Coronary artery (tissue), 2 donors: ENCODE measurements around the gene WDR72.

Experiments
- DNase-seq: peaks from one replicate; pipeline ENCODE4 v3.0.0-alpha.2; 2017; ENCODE audit warnings: low spot score
- H3K27ac ChIP-seq, 2 donors: fragments of 200-600 bp; sonication (generic); one replicate each; pipeline ENCODE4 v1.5.1; 2016 to 2019
- H3K4me3 ChIP-seq: fragments of 200-600 bp; sonication (generic); 2 replicates; pipeline ENCODE4 v1.5.1; 2016; ENCODE audit warnings: mild to moderate bottlenecking, moderate library complexity
- CTCF ChIP-seq: fragments of 200-600 bp; sonication (generic); IDR thresholded peaks from one replicate; pipeline ENCODE4 v1.5.1; 2019; ENCODE audit warnings: antibody characterized with exemption

WDR72 gene

GRCh38 chr15:53591041-53591440 is 168.4 kb downstream of the WDR72 start:
- Histone ChIP-seq H3K27ac (no peak overlapping the region), H3K4me3 (no peak overlapping the region)
- no peak for TF ChIP-seq CTCF
- no peak for DNase-seq

- no peak for TF ChIP-seq CTCF
- H3K27ac ChIP-seq = no peak overlapping the region
- no peak overlapping the region for H3K4me3 ChIP-seq
- no peak for DNase-seq
These were observed 169.1 kb downstream of the WDR72 start for GRCh38 chr15:53590380-53590779.

GRCh38 chr15:53589520-53590057 is 169.9 kb downstream of the WDR72 start:
- Histone ChIP-seq H3K4me3 (no peak overlapping the region), H3K27ac (no peak overlapping the region)
- TF ChIP-seq CTCF = no peak
- DNase-seq = no peak

- DNase-seq = no peak
- no peak overlapping the region for H3K4me3 ChIP-seq
- no peak for TF ChIP-seq CTCF
- no peak overlapping the region for H3K27ac ChIP-seq
These were observed 170.7 kb downstream of the WDR72 start for GRCh38 chr15:53588773-53589172.

GRCh38 chr15:53586799-53587198 is 172.7 kb downstream of the WDR72 start:
- TF ChIP-seq CTCF = no peak
- Histone ChIP-seq H3K27ac (no peak overlapping the region), H3K4me3 (no peak overlapping the region)
- DNase-seq = no peak

GRCh38 chr15:53581513-53581912 is 177.9 kb downstream of the WDR72 start:
- Histone ChIP-seq H3K4me3 (no peak overlapping the region), H3K27ac (no peak overlapping the region)
- no peak for DNase-seq
- no peak for TF ChIP-seq CTCF

GRCh38 chr15:53580366-53580765 is 179.1 kb downstream of the WDR72 start:
- no peak overlapping the region for H3K27ac ChIP-seq
- no peak overlapping the region for H3K4me3 ChIP-seq
- no peak for TF ChIP-seq CTCF
- DNase-seq = no peak
